ENCODE results near the gene YBX2.

Gene YBX2

GRCh38 chr17:7295230-7296180 lies 1.1 kb upstream of the YBX2 start:
- no peak for DNase-seq

- DNase-seq, result no peak
These were observed 424 bp downstream of the YBX2 start for GRCh38 chr17:7293816-7294613.

GRCh38 chr17:7293159-7293558 lies 1.3 kb downstream of the YBX2 start:
- no peak for DNase-seq

DNA sequence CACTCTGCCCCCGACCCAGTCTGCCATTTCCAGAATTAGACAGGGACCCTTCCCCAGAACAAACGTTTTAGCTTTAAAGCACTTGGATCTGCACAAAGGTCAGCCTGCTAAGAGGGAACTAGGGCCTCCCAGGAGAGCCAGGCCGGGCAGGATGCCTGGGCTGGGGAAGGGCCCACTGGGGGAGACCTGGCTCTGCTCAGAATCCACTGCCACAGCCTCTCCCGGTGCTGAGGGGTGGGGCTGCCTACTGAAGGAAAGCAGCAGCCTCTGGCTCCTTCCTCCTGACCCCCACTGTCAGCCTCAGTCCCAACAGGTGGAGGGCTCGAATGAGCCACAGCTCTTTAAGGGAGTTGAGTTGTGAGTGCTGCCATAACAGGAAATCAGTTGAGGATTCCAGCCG lies 1.7 kb downstream of the YBX2 start:
- no peak for DNase-seq

DNA sequence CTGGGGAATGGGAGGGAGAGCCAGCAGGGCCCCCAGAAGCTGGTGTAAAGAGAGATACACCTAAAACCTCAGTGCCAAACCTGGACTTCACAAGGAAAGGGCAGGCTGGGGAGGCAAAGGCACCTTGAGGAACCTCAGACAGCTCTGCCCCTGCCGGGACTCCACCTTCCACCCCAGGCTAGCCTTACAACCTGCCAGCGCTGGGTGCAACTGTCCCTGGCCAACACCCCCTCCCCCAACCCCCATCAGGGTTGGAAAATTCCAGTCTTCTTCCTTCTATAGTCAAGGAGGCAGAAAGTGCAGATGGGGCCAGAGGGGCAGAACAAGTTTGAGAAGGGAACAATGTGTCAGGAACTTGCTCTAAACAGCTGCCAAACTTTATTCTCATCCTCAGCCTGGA lies 2.2 kb downstream of the YBX2 start:
- DNase-seq, result no peak

- no peak for DNase-seq
These were observed 3.8 kb downstream of the YBX2 start for GRCh38 chr17:7290685-7291084.

- DNase-seq, result no peak
These were observed 4.3 kb downstream of the YBX2 start for GRCh38 chr17:7290166-7290565.

- DNase-seq, result no peak
These were observed 5.0 kb downstream of the YBX2 start for GRCh38 chr17:7289256-7290032.

DNA sequence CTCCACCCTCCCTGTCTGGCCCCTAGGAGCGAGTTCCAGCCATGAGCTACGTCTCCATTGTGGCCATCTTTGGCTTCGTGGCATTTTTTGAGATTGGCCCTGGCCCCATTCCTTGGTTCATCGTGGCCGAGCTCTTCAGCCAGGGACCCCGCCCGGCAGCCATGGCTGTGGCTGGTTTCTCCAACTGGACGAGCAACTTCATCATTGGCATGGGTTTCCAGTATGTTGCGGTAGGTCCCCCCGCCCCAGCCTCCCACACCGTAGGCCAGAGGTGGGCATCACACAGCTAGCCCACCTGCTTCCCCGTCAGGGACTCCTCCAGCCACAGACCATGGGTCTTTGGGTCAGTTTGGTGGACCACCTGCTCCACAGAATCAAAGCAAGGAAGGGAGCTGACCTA lies 8.8 kb downstream of the YBX2 start:
- DNase-seq, result no peak

GRCh38 chr17:7284911-7285310 lies 9.5 kb downstream of the YBX2 start:
- DNase-seq, result no peak

- DNase-seq, result no peak
These were observed 10.8 kb downstream of the YBX2 start for GRCh38 chr17:7283471-7284216.

- DNase-seq, result no peak
These were observed 11.6 kb downstream of the YBX2 start for GRCh38 chr17:7282752-7283321.

DNA sequence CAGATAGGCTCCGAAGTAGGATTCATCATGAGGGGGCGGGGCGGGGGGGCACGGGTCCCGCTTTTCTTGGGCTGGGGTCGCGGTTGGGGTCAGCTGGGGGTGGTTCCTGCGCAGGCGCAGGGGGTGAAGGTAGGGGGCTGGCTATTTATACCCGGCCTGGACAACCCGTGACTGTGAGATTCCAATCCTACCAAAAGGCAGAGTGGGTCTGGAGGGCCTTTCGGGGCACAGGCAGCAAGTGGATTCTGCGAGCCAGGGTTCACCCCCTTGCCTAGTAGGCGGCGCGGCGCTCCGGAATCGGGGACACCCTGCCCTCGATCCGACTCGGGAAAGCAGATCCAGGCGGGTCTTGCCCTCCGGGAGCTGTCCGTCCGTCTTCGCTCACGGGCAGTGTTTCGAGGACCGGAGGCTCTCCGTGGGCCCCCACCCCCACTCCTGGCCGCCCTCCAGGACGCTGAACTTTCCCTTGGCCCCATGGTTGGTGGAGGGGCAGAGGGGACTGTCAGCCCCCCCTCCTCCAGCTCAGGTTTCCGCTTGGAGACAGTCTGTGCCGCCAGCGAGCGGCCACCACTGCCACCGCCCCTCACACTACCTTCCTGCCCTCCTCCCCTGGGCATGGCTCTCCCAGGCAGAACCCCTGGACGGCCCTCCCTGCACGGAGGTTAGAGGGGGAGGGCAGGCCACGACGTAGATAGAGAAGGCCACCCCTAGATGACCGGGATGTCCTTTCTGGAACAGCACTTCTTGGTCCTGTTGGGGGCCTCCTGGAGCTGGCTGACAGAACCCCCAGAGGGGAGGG lies 12.3 kb downstream of the YBX2 start:
- no peak for DNase-seq

DNA sequence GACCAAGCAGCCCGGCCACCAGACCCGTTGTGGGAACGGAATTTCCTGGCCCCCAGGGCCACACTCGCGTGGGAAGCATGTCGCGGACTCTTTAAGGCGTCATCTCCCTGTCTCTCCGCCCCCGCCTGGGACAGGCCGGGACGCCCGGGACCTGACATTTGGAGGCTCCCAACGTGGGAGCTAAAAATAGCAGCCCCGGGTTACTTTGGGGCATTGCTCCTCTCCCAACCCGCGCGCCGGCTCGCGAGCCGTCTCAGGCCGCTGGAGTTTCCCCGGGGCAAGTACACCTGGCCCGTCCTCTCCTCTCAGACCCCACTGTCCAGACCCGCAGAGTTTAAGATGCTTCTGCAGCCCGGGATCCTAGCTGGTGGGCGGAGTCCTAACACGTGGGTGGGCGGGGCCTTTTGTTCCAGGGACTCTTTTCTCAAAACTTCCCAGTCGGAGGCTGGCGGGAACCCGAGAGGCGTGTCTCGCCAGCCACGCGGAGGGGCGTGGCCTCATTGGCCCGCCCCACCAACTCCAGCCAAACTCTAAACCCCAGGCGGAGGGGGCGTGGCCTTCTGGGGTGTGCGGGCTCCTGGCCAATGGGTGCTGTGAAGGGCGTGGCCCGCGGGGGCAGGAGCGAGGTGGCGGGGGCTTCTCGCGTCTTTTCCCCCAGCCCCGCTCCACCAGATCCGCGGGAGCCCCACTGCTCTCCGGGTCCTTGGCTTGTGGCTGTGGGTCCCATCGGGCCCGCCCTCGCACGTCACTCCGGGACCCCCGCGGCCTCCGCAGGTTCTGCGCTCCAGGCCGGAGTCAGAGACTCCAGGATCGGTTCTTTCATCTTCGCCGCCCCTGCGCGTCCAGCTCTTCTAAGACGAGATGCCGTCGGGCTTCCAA lies 13.1 kb downstream of the YBX2 start, which contains the start of gene SLC2A4:
Gene SLC2A4, plus strand, starts transcription at position 645 of the 879 bp plus-strand sequence. Its CDS starts 217 bp downstream, at position 862.
- DNase-seq, result peak; percentile 65

- peak; percentile 53 for DNase-seq
These were observed 13.8 kb downstream of the YBX2 start for GRCh38 chr17:7280519-7281073.

GRCh38 chr17:7279448-7279847 lies 15.0 kb downstream of the YBX2 start:
- no peak for DNase-seq

DNA sequence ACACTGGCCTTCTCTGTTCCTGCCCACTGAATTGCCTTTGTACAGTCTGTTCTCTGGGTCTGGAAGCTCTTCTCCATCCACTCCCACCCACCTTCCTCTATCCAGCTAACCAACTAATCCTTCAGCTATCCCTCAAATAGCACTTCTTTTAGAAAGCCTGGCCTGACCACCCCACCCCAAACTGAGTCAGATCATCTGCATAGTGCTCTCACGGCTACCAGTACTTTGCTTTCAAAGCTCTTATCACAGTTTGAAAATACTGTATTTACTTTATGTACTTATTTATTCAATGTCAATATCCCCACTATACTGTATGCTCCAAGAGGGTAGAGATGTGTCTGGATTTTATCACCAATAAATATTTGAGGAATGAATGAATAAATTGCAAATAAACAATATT lies 27.7 kb downstream of the YBX2 start:
- DNase-seq, result no peak

GRCh38 chr17:7263801-7264078 lies 30.7 kb downstream of the YBX2 start:
- no peak for DNase-seq

- no peak for DNase-seq
These were observed 31.3 kb downstream of the YBX2 start for GRCh38 chr17:7262935-7263800.
